AG10803 (cell line): ENCODE results near the gene TFR2.
A peak's percentile ranks its signal among the peaks of the same experiment; 100 is the strongest.

Source experiments
- DNase-seq: peaks from one replicate; pipeline ENCODE4 v3.0.0; 2010; ENCODE audit warnings: low read depth
- H3K4me3 ChIP-seq: 2 replicates; pipeline ENCODE4 v1.5.1; 2011; ENCODE audit warnings: mild to moderate bottlenecking, low read length, control low read depth
- TF ChIP-seq, protein P1 (sequence below): conservative IDR thresholded peaks from 2 replicates; pipeline ENCODE4 v1.5.1; 2011; ENCODE audit warnings: mild to moderate bottlenecking, low read length, control low read depth, inconsistent platforms

TFR2 gene

GRCh38 chr7:100677308-100678267, 36.2 kb upstream of the TFR2 start:
- no peak for DNase-seq
- no peak overlapping the region for H3K4me3 ChIP-seq
- TF ChIP-seq, protein P1, sequence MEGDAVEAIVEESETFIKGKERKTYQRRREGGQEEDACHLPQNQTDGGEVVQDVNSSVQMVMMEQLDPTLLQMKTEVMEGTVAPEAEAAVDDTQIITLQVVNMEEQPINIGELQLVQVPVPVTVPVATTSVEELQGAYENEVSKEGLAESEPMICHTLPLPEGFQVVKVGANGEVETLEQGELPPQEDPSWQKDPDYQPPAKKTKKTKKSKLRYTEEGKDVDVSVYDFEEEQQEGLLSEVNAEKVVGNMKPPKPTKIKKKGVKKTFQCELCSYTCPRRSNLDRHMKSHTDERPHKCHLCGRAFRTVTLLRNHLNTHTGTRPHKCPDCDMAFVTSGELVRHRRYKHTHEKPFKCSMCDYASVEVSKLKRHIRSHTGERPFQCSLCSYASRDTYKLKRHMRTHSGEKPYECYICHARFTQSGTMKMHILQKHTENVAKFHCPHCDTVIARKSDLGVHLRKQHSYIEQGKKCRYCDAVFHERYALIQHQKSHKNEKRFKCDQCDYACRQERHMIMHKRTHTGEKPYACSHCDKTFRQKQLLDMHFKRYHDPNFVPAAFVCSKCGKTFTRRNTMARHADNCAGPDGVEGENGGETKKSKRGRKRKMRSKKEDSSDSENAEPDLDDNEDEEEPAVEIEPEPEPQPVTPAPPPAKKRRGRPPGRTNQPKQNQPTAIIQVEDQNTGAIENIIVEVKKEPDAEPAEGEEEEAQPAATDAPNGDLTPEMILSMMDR, result no peak

- TF ChIP-seq, protein P1, result no peak
- H3K4me3 ChIP-seq, result peak overlapping the region; percentile 92
- no peak for DNase-seq
Observed at GRCh38 chr7:100676501-100677306, 35.4 kb upstream of the TFR2 start.

DNA sequence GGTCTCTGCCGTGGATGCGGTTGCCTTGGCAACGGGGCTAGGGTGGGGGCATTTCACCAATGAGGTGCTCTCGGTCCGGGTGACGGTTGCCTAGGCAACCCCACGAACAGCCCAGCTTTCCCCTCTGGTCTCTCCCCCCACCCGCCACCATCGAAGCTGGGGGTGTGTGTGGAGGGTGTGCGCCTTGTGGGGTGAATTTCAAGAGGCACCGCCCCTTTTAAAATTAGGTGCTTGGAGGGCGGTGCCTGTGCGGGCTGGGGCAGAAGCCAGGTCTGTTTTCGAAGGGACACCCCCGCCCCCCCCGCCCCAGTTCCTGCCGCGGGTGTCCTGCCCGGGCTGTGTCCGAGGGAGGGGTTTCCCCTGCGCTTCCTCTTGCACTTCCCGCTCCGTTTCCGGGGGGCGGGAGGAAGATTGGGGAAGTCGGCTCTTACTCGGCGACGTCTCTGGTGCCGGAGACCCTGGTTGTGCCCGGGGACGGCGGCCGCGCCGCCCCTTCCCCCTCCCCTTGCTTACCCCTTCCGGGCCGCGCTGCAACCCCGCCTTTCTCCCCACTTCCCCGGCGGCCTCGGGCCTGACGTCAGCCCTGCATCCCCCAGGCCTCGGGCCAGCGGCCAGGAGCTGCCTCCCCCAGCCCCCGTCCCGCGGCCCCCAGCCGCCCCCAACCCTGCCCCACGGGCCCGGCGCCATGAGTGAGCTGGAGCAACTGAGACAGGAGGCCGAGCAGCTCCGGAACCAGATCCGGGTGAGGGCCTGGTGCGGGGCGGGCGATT, 34.4 kb upstream of the TFR2 start:
- peak; percentile 63 for DNase-seq
- TF ChIP-seq, protein P1, result no peak
- H3K4me3 ChIP-seq, result peak overlapping the region; percentile 92

DNA sequence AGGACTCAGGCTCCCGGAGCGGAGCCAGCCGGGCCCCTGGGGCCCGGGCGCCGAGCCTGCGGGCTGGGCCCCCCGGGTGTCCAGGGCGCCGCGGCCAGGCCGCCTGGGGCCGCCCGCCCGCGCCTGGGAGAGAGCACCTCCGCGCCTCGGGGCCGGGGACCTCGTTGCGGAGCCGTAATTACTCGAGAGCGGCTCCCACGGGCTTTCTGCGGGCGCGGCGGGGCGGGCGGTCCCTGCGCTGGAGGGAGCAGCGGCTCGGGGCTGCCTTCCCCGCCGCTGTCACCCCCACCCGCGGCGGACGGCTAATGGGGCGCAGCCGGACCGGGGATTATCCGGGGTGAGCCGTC, 33.7 kb upstream of the TFR2 start:
- TF ChIP-seq, protein P1, result no peak
- peak overlapping the region; percentile 92 for H3K4me3 ChIP-seq
- no peak for DNase-seq

- TF ChIP-seq, protein P1, result no peak
- H3K4me3 ChIP-seq, result peak overlapping the region; percentile 92
- DNase-seq, result no peak
Observed at GRCh38 chr7:100674411-100675104, 33.2 kb upstream of the TFR2 start.

- TF ChIP-seq, protein P1, result no peak
- peak overlapping the region; percentile 92 for H3K4me3 ChIP-seq
- peak; percentile 36 for DNase-seq
Observed at GRCh38 chr7:100673942-100674410, 32.6 kb upstream of the TFR2 start.
